HEK293 (cell line): ENCODE results near the gene COL5A1.

Experiments used
- CTCF ChIP-seq: fragments of 450-650 bp; formaldehyde crosslinking; IDR thresholded peaks from 2 replicates; pipeline ENCODE4 v1.5.1; 2016; ENCODE audit warnings: missing biosample characterization, missing genetic modification characterization
- ELK4 ChIP-seq: IDR thresholded peaks from 2 replicates; pipeline ENCODE4 v1.6.1; 2011; ENCODE audit warnings: mild to moderate bottlenecking, low read depth, low read length, borderline replicate concordance
- SETDB1 ChIP-seq: IDR thresholded peaks from one replicate; pipeline ENCODE4 v1.6.1; 2017; ENCODE audit warnings: mild to moderate bottlenecking, low read length, moderate library complexity, mixed read lengths; ENCODE audit not compliant: insufficient read length
- TRIM28 ChIP-seq: IDR thresholded peaks from 2 replicates; pipeline ENCODE4 v1.6.1; 2011; ENCODE audit warnings: low read length, control low read depth, borderline replicate concordance
- ZBTB8A ChIP-seq: fragments of 450-650 bp; formaldehyde crosslinking; IDR thresholded peaks from 2 replicates; pipeline ENCODE4 v1.5.1; 2016; ENCODE audit warnings: missing biosample characterization, missing genetic modification characterization
- ZNF2 ChIP-seq: fragments of 450-650 bp; formaldehyde crosslinking; IDR thresholded peaks from 2 replicates; pipeline ENCODE4 v1.5.1; 2016; ENCODE audit warnings: missing biosample characterization, missing genetic modification characterization
- ZNF335 ChIP-seq: fragments of 450-650 bp; formaldehyde crosslinking; conservative IDR thresholded peaks from 2 replicates; pipeline ENCODE4 v1.5.1; 2016; ENCODE audit warnings: missing biosample characterization, missing genetic modification characterization
- ZNF521 ChIP-seq: fragments of 450-650 bp; formaldehyde crosslinking; IDR thresholded peaks from 2 replicates; pipeline ENCODE4 v1.5.1; 2017; ENCODE audit warnings: missing biosample characterization, mild to moderate bottlenecking, missing genetic modification characterization

GRCh38 chr9:134841180-134841904 lies 199.7 kb downstream of the COL5A1 start:
- TF ChIP-seq CTCF: no peak
- no peak for TF ChIP-seq ELK4
- TF ChIP-seq ZBTB8A: no peak
- no peak for TF ChIP-seq ZNF335 (tag by site-specific recombination)
- TF ChIP-seq ZNF2 (tag by site-specific recombination): no peak
- no peak for TF ChIP-seq SETDB1
- TF ChIP-seq ZNF521 (tag by site-specific recombination): no peak
- no peak for TF ChIP-seq TRIM28
